Endothelial cell of umbilical vein (primary cell): ENCODE data around the gene ARL10. TPM values are rescaled to one million over a fixed set of nuclear protein-coding genes. Genes with fewer than 3 reads are reported as not detected.
A peak's percentile ranks its signal among the peaks of the same experiment; 100 is the strongest.

Source experiments
- BruUV-seq: library from RNA; stranded (reverse); fragments of 400-500 nt; replicated peaks from 2 replicates; lab custom pipeline; 2021; lab: Mats Ljungman, UMichigan
- CTCF ChIA-PET: fragments of 300-600, 350-600 bp; sonication (Branson Sonifier 250); formaldehyde crosslinking; loops from one replicate; lab custom pipeline; 2021; ENCODE audit warnings: antibody characterized with exemption, inconsistent platforms; lab: Charles Lee
- POLR2A ChIA-PET: fragments of 300-600, 350-600 bp; sonication (Branson Sonifier 250); formaldehyde crosslinking; loops from one replicate; lab custom pipeline; 2021; ENCODE audit warnings: antibody characterized with exemption, inconsistent platforms; lab: Charles Lee
- DNase-seq: peaks from one replicate; pipeline ENCODE4 v3.0.0-alpha.2; 2011; ENCODE audit warnings: low read depth, low spot score
- FAIRE-seq: peaks from 2 replicates; lab custom pipeline; 2011; peaks lifted over from hg19 to GRCh38; lab: Jason Lieb, UNC
- H2AFZ ChIP-seq: 2 replicates; pipeline ENCODE4 v1.6.0; 2012; ENCODE audit warnings: low read depth, low read length, control low read depth, inconsistent platforms
- H3K27ac ChIP-seq: 2 replicates; pipeline ENCODE4 v1.5.1; 2011; ENCODE audit warnings: low read depth, mild to moderate bottlenecking, control low read depth, low read length, moderate library complexity; ENCODE audit not compliant: insufficient read depth
- H3K27me3 ChIP-seq, 2 experiments: 2 replicates each; pipeline versions ENCODE4 v1.6.0 to v1.6.1; 2011; ENCODE audit warnings: low read length in 2 of 2, mixed read lengths in 1 of 2; ENCODE audit not compliant: control insufficient read depth in 2 of 2, insufficient read depth in 2 of 2
- H3K36me3 ChIP-seq, 2 experiments: 2 replicates in 1 of 2; 3 replicates in 1 of 2; pipeline ENCODE4 v1.5.1; 2011; ENCODE audit warnings: low read length in 2 of 2, mild to moderate bottlenecking in 1 of 2, moderate library complexity in 1 of 2; ENCODE audit not compliant: control insufficient read depth in 2 of 2, insufficient read depth in 2 of 2; ENCODE audit errors: extremely low read depth in 1 of 2
- H3K4me1 ChIP-seq: 3 replicates; pipeline ENCODE4 v1.5.1; 2011; ENCODE audit warnings: mild to moderate bottlenecking, low read length; ENCODE audit not compliant: control insufficient read depth, insufficient read depth; ENCODE audit errors: extremely low read depth
- H3K4me2 ChIP-seq: 2 replicates; pipeline ENCODE4 v1.6.1; 2011; ENCODE audit warnings: low read length, control low read depth, mixed read lengths; ENCODE audit not compliant: insufficient read depth
- H3K4me3 ChIP-seq, 3 experiments: fragments of 200-600 bp in 1 of 3; sonication (generic), shearing (Covaris generic) in 1 of 3; replicated peaks in 1 of 3; 2 replicates each; pipeline ENCODE4 v1.5.1; 2011 to 2016; ENCODE audit warnings: control low read depth in 3 of 3, low read length in 3 of 3, mild to moderate bottlenecking in 2 of 3, inconsistent platforms in 1 of 3, low read depth in 1 of 3, moderate library complexity in 1 of 3; ENCODE audit not compliant: insufficient read depth in 1 of 3
- H3K79me2 ChIP-seq: 2 replicates; pipeline ENCODE4 v1.6.0; 2012; ENCODE audit warnings: low read length, inconsistent platforms; ENCODE audit not compliant: control insufficient read depth, insufficient read depth
- H3K9ac ChIP-seq: replicated peaks from 2 replicates; pipeline ENCODE3; 2011; ENCODE audit warnings: low read length, control low read depth; ENCODE audit not compliant: insufficient read depth; ENCODE audit errors: extremely low read depth
- H3K9me1 ChIP-seq: replicated peaks from 3 replicates; pipeline ENCODE4 v1.6.0; 2011; ENCODE audit warnings: mild to moderate bottlenecking, low read length; ENCODE audit not compliant: control insufficient read depth, insufficient read depth; ENCODE audit errors: extremely low read depth
- H3K9me3 ChIP-seq: replicated peaks from 2 replicates; pipeline ENCODE4 v1.5.1; 2012; ENCODE audit warnings: low read length, inconsistent platforms; ENCODE audit not compliant: control insufficient read depth, insufficient read depth
- H4K20me1 ChIP-seq: replicated peaks from 2 replicates; pipeline ENCODE3; 2011; ENCODE audit warnings: mild to moderate bottlenecking, low read length; ENCODE audit not compliant: control insufficient read depth, insufficient read depth; ENCODE audit errors: extremely low read depth
- EZH2 ChIP-seq: IDR thresholded peaks from 2 replicates; pipeline ENCODE4 v1.6.1; 2012; ENCODE audit warnings: borderline replicate concordance, low read depth, mild to moderate bottlenecking, moderate library complexity, low read length, inconsistent platforms; ENCODE audit not compliant: severe bottlenecking
- FOS ChIP-seq: IDR thresholded peaks from 2 replicates; pipeline ENCODE4 v1.6.1; 2011; ENCODE audit warnings: mild to moderate bottlenecking, low read length, moderate library complexity, borderline replicate concordance; ENCODE audit not compliant: insufficient read depth
- GATA2 ChIP-seq: IDR thresholded peaks from 2 replicates; pipeline ENCODE4 v1.7.0; 2011; ENCODE audit warnings: low read depth, mild to moderate bottlenecking, moderate library complexity, mixed read lengths, low read length; ENCODE audit not compliant: insufficient read length, insufficient read depth
- JUN ChIP-seq: IDR thresholded peaks from 2 replicates; pipeline ENCODE4 v1.6.1; 2011; ENCODE audit warnings: borderline replicate concordance, low read depth; ENCODE audit not compliant: insufficient read length, insufficient read depth
- MYC ChIP-seq: IDR thresholded peaks from one replicate; pipeline ENCODE4 v1.6.1; 2011; ENCODE audit warnings: mild to moderate bottlenecking, low read depth, low read length
- POLR2A ChIP-seq: IDR thresholded peaks from 2 replicates; pipeline ENCODE4 v1.6.1; 2012; ENCODE audit warnings: low read depth, mild to moderate bottlenecking, control low read depth, low read length
- POLR2AphosphoS5 ChIP-seq: IDR thresholded peaks from 2 replicates; pipeline ENCODE4 v1.6.1; 2012; ENCODE audit warnings: low read depth, mild to moderate bottlenecking, control low read depth, low read length, moderate library complexity; ENCODE audit not compliant: insufficient read depth
- dilution Hi-C: fragments of 300-500 bp; cut with MboI; formaldehyde crosslinking; loops from one replicate; pipeline ENCODE4 v1.15.0; 2019; ENCODE audit warnings: low sequenced_read_pairs; ENCODE audit not compliant: extremely low pct_ligation_motif_present
- intact Hi-C: fragments of 100-400 bp; cut with micrococcal nuclease; formaldehyde crosslinking; loops from one replicate; pipeline ENCODE4 v1.10.0; 2022
- polyA plus RNA-seq, 4 experiments: library from polyadenylated mRNA; depleted of rRNA in 3 of 4; stranded (reverse) in 3 of 4; unstranded in 1 of 4; fragments of >200 nt; gene quantifications; 2 replicates each; pipeline versions ENCODE4 v1.2.1 to v1.2.3, GENCODE V29; 2011 to 2012; ENCODE audit warnings: missing spikeins in 1 of 4
- total RNA-seq: library from RNA; stranded (reverse); gene quantifications from 2 replicates; pipeline ENCODE4 v1.2.3, GENCODE V29; 2021
- TF ChIP-seq, protein P1 (sequence below): IDR thresholded peaks from 2 replicates; pipeline ENCODE4 v1.6.1; 2011; ENCODE audit not compliant: insufficient read depth, insufficient read length
- TF ChIP-seq, protein P2 (sequence below), 2 donors: IDR thresholded peaks; 1 replicate in 1 of 2; 2 replicates in 1 of 2; pipeline ENCODE4 v1.5.1; 2011; ENCODE audit warnings: low read length in 2 of 2, mild to moderate bottlenecking in 2 of 2, moderate library complexity in 2 of 2, control low read depth in 1 of 2, inconsistent platforms in 1 of 2, low read depth in 1 of 2; ENCODE audit not compliant: insufficient read depth in 1 of 2; ENCODE audit errors: extremely low read depth in 1 of 2

The ARL10 gene
- total and polyA plus RNA-seq, 2 donors (not counting 3 experiments of a cell fraction or from before 2014, with no cell fraction given) = 7.7 to 20.7 TPM

DNA sequence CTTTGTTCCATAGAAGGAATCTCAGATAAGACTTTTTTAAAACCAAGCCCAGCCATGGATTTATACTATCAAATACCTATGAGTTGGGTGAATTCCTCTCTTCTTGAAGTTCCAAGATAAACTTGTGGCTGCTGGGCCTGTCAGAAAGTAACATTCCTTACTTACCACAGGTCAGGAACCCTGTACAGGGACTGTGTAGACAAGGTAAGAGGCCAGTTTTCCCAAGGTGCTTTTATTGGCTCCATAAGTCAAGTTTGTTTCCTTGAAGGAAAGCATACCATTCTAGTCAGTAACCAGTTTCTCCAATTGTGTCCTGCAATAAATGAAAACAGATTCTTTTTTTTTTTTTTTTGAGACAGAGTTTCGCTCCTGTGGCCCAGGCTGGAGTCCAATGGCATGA, 59.9 kb downstream of the ARL10 start:
- Histone ChIP-seq H3K79me2 (no peaks in the 10 kb centered on the region), H3K36me3 (no peaks in the 10 kb centered on the region), H3K9ac (no peak overlapping the region), H4K20me1 (no peaks in the 10 kb centered on the region), H2AFZ (no peak overlapping the region), H3K27ac (no peak overlapping the region), H3K4me2 (no peak overlapping the region), H3K9me3 (no peaks in the 10 kb centered on the region), H3K27me3 (no peaks in the 10 kb centered on the region), H3K4me3 (no peak overlapping the region), H3K4me1 (peaks cover 14% of the 10 kb centered on the region), H3K9me1 (no peaks in the 10 kb centered on the region)
- ChIA-PET CTCF (interaction anchor here (1.2 kb wide), 1 partner anchor 9 kb away, joined by 3 read pairs; no protein-coding TSS in a partner anchor), POLR2A (no interaction called here)
- DNase-seq (peak; percentile 22), FAIRE-seq (no peak)
- intact Hi-C loops (no loop called here), dilution Hi-C loops (no loop called here)
- no TSS peak for BruUV-seq
- TF ChIP-seq GATA2 = no peak
- TF ChIP-seq JUN = no peak
- no peak for TF ChIP-seq EZH2
- TF ChIP-seq, protein P1, sequence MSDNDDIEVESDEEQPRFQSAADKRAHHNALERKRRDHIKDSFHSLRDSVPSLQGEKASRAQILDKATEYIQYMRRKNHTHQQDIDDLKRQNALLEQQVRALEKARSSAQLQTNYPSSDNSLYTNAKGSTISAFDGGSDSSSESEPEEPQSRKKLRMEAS = no peak
- TF ChIP-seq POLR2AphosphoS5 = no peak
- no peak for TF ChIP-seq MYC
- TF ChIP-seq, protein P2, sequence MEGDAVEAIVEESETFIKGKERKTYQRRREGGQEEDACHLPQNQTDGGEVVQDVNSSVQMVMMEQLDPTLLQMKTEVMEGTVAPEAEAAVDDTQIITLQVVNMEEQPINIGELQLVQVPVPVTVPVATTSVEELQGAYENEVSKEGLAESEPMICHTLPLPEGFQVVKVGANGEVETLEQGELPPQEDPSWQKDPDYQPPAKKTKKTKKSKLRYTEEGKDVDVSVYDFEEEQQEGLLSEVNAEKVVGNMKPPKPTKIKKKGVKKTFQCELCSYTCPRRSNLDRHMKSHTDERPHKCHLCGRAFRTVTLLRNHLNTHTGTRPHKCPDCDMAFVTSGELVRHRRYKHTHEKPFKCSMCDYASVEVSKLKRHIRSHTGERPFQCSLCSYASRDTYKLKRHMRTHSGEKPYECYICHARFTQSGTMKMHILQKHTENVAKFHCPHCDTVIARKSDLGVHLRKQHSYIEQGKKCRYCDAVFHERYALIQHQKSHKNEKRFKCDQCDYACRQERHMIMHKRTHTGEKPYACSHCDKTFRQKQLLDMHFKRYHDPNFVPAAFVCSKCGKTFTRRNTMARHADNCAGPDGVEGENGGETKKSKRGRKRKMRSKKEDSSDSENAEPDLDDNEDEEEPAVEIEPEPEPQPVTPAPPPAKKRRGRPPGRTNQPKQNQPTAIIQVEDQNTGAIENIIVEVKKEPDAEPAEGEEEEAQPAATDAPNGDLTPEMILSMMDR (IDR thresholded peaks at IDR 0.05; ENCODE audit: extremely low read depth in 1 of 2, insufficient read depth in 1 of 2, low read depth in 1 of 2, low read length in 2 of 2) = no peak
- no peak for TF ChIP-seq POLR2A
- no peak for TF ChIP-seq FOS
